GM12891 (cell line): Measurements from ENCODE around the gene SLC35B2.

Experiments
- DNase-seq: peaks from one replicate; pipeline ENCODE4 v3.0.0; 2011; ENCODE audit warnings: low spot score; ENCODE audit not compliant: insufficient read length
- FAIRE-seq: peaks from 2 replicates; lab custom pipeline; 2011; peaks lifted over from hg19 to GRCh38; lab: Jason Lieb, UNC
- PAX5 ChIP-seq: IDR thresholded peaks from 2 replicates; pipeline ENCODE4 v1.6.1; 2011; ENCODE audit warnings: low read length, moderate library complexity, mild to moderate bottlenecking; ENCODE audit not compliant: insufficient read depth, severe bottlenecking
- POLR2A ChIP-seq: IDR thresholded peaks from 2 replicates; pipeline ENCODE4 v1.6.1; 2011; ENCODE audit warnings: low read depth, low read length, control low read depth
- POLR2AphosphoS5 ChIP-seq: IDR thresholded peaks from 2 replicates; pipeline ENCODE4 v1.6.1; 2011; ENCODE audit warnings: low read depth, low read length, control low read depth
- POU2F2 ChIP-seq: IDR thresholded peaks from 2 replicates; pipeline ENCODE4 v1.6.1; 2011; ENCODE audit warnings: low read depth, mild to moderate bottlenecking, control low read depth, low read length, moderate library complexity
- SPI1 ChIP-seq: IDR thresholded peaks from 2 replicates; pipeline ENCODE4 v1.6.1; 2011; ENCODE audit warnings: low read depth, low read length, control low read depth
- TAF1 ChIP-seq: IDR thresholded peaks from 2 replicates; pipeline ENCODE4 v1.6.1; 2011; ENCODE audit warnings: low read depth, low read length, control low read depth

Gene SLC35B2

DNA sequence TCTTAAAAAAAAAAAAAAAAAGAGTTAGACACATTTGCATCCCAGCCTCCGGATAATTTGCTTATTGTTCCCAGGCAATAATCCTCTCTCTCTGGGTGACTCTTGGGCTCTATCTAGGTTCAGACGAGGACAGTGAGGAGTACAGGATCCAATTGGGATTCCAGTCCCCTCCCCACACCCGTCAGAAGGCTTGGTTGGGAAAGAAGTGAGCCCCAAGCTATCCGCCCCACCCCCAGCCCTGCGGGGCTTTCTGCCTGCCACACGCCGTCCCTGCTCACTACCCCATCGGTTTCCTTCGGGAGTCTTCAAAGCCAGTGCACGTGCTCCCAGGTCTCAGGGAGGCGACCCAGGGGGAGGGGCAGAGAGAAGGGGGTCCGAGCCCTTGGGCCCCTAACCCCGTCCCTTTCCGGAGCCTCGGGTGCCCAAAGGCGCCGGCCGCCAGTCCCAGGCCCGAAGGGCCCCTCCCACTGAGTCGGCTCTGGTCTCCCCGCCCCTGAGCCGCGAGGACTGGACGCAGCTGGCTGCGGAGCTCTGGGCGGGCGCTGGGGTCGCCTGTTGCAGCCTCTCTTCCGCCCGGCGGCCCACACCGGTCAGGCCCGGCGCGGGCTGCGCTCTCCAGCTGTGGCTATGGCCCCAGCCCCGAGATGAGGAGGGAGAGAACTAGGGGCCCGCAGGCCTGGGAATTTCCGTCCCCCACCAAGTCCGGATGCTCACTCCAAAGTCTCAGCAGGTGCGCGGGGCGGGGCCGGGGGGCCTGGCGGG, 38.1 kb downstream of the SLC35B2 start:
- DNase-seq (peak; percentile 78), FAIRE-seq (peak; percentile 57)
- TF ChIP-seq POLR2A (no peak), POLR2AphosphoS5 (no peak), PAX5 (no peak), SPI1 (no peak), POU2F2 (no peak; the same call in 1 of the 2 replicates), TAF1 (no peak)

DNA sequence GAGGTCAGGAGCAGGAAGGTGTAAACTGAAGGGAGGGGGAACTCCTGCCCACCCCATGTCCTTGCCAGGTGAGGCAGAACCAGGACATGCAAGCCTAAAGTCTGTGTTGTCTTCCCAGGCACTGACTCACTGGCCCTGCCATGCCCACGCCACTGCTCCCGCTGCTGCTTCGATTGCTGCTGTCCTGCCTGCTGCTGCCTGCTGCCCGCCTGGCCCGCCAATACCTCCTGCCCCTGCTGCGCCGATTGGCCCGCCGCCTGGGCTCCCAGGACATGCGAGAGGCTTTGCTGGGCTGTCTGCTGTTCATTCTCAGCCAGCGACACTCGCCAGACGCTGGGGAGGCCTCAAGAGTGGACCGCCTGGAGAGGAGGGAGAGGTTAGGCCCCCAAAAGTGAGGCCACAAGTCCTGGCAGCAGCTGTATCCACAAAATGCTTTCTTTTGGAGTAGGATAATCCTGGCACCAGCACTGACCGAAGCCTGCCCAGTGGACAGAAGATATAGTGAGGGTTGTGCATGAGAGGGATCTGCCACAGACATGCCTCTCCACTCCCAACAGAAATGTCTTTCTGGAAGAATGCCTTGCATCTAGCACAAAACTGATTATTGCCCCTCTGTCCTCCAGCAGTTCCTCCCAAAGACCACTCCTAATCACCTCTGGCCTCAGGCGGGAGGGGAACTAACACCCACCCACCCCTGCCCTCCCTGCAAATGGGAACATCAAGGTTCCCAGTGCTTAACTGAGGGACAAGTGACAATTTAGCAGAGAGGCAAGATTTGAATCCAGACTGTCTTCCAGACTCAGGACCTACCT, 39.8 kb downstream of the SLC35B2 start:
- FAIRE-seq (no peak), DNase-seq (no peak)
- TF ChIP-seq SPI1 (no peak), TAF1 (no peak), PAX5 (no peak), POU2F2 (no peak), POLR2AphosphoS5 (no peak), POLR2A (no peak)

DNA sequence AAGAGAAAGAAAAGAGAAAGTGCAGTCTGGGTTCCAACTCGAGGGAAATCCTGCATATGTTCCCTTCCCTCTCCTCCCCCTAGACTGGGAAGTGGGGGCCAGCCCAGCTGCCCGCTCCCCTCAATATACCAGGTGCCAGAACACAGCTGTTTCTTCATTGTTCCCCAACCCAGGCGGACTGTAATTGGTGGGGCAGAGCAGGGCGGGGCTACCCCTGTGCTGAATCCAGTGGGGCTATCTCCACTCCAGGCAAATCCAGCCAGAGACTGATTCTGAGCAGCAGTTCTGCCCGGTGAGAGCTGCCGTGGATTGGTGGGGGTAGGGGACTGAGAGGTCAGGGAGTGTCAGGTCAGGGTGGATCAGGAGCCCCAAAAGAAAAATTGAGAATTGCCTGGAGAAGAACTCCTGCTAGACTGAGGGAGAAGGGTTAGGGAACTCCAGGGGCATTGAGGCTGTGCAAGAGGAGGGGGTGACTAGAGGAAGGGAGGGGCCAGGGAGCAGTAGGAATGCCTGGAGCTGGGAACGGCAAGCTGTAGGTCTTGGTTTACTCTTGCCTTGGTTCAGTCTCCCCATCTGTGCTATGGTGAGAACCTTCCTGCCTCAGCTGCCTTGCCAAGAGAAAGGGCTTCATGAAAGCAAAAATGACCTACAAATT, 40.5 kb downstream of the SLC35B2 start, which contains the start of gene MYMX:
Gene MYMX, plus strand, starts transcription at position 250 of the 655 bp plus-strand sequence. CDS start 546 bp downstream, outside the sequence.
- DNase-seq, result no peak
- TF ChIP-seq POLR2AphosphoS5, result no peak
- no peak for TF ChIP-seq SPI1
- TF ChIP-seq PAX5, result no peak
- TF ChIP-seq TAF1, result no peak
- no peak for TF ChIP-seq POLR2A
- TF ChIP-seq POU2F2, result no peak
- no peak for FAIRE-seq

DNA sequence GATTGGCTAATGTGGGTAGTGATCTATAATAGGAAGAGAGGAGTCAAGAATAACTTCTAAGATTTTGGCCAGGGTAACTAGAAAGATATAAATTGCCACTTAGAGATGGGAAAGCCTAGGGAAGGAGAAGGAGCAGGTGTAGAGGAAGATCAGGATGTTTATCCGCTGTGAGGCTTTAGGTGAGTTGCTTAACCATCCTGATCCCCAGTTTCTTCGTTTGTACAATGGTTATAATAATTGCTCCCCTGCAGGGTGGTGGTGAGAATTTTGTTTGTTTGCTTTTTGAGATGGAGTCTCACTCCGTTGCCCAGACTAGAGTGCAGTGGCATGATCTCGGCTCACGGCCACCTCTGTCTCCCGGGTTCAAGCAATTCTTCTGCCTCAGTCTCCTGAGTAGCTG, 43.0 kb downstream of the SLC35B2 start:
- no peak for TF ChIP-seq PAX5
- no peak for TF ChIP-seq POLR2A
- TF ChIP-seq SPI1, result no peak
- TF ChIP-seq TAF1, result no peak
- no peak for TF ChIP-seq POLR2AphosphoS5
- TF ChIP-seq POU2F2, result no peak
- no peak for FAIRE-seq
- DNase-seq, result no peak

DNA sequence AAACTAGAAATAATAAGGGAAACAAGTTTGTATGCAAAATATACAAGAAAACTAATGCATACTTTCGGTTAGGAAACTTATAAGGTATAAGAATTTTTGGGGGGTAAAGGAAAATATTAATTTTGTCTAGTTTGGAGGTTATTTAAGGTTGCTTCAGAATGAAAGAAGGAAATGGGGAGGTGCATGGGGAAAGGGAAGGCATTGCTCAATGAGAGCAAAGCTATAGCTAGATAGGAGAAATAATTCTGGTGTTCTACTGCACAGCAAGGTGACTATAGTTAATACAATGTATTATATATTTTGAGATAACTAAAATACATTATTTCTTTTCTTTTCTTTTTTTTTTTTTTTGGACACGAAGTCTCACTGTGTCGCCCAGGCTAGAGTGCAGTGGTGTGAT, 46.0 kb downstream of the SLC35B2 start:
- DNase-seq, result no peak
- no peak for FAIRE-seq
- TF ChIP-seq POLR2A, result no peak
- TF ChIP-seq POU2F2, result no peak
- no peak for TF ChIP-seq PAX5
- no peak for TF ChIP-seq POLR2AphosphoS5
- TF ChIP-seq SPI1, result no peak
- TF ChIP-seq TAF1, result no peak

DNA sequence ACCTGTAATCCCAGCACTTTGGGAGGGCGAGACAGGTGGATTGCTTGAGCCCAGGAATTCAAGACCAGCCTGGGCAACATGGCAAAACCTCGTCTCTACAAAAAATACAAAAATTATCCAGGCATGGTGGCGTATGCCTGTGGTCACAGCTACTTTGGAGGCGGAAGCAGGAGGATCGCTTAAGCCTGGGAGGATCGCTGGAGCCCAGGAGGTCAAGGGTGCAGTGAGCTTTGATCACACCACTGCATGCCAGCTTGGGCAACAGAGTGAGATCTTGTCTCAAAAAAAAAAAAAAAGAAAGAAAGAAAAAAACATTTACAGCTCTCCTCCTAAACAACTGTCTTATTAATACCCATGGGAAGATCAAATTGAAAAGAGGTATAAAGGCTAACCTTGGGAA, 49.4 kb downstream of the SLC35B2 start:
- TF ChIP-seq POU2F2 (no peak), PAX5 (no peak), SPI1 (no peak), TAF1 (no peak), POLR2A (no peak), POLR2AphosphoS5 (no peak)
- no peak for DNase-seq

More for the DNA sequence above, 49.4 kb downstream of the SLC35B2 start:
- FAIRE-seq, result no peak
